HCT116 (cell line): ENCODE data around the gene CERK. TPM values are rescaled to one million over a fixed set of nuclear protein-coding genes. Genes with fewer than 3 reads are reported as not detected.

Source experiments
- ATAC-seq: fragments of 200-7000 bp; cut with Tn5 transposase; 2 replicates; pipeline ENCODE4 v1.9.1; 2020; ENCODE audit warnings: mild to moderate bottlenecking, moderate library complexity
- BruUV-seq: library from RNA; stranded (reverse); fragments of 400-500 nt; replicated peaks from 2 replicates; lab custom pipeline; 2021; lab: Mats Ljungman, UMichigan
- CTCF ChIA-PET: fragments of 300-600 bp; sonication (Branson Sonifier 250); formaldehyde crosslinking; loops from one replicate; lab custom pipeline; 2021; ENCODE audit warnings: antibody characterized with exemption; lab: Charles Lee
- POLR2A ChIA-PET: fragments of 300-600, 350-600 bp; sonication (Branson Sonifier 250); formaldehyde crosslinking; loops from one replicate; lab custom pipeline; 2021; ENCODE audit warnings: antibody characterized with exemption; lab: Charles Lee
- RAD21 ChIA-PET, 2 experiments: fragments of 300-600 bp; sonication (Branson Sonifier 250); formaldehyde crosslinking; loops; one replicate each; lab custom pipeline; 2023; ENCODE audit warnings: low total read pairs in 2 of 2; ENCODE audit not compliant: uncharacterized antibody in 2 of 2, unreplicated experiment in 2 of 2, low non-redundant PET in 1 of 2; lab: Charles Lee
- DNase-seq: peaks from one replicate; pipeline ENCODE4 v3.0.0-alpha.2; 2010; ENCODE audit warnings: low read depth, low spot score
- H2AFZ ChIP-seq: fragments of 200-600 bp; shearing (Covaris generic), sonication (generic); 2 replicates; pipeline ENCODE4 v1.6.1; 2017; ENCODE audit warnings: low read depth, mixed run types, mixed read lengths, antibody characterized with exemption, low read length; ENCODE audit not compliant: poor library complexity, severe bottlenecking
- H3K27ac ChIP-seq: 2 replicates; pipeline ENCODE4 v1.5.1; 2012; ENCODE audit warnings: low read depth, low read length
- H3K27me3 ChIP-seq: fragments of 200-600 bp; sonication (generic); 2 replicates; pipeline ENCODE4 v1.6.1; 2016; ENCODE audit warnings: mixed run types, low read length, mixed read lengths; ENCODE audit not compliant: insufficient read depth
- H3K36me3 ChIP-seq, 2 experiments: fragments of 200-500 bp in 1 of 2; fragments of 200-600 bp in 1 of 2; sonication (Bioruptor generic) in 1 of 2; sonication (generic) in 1 of 2; 2 replicates each; pipeline versions ENCODE4 v1.5.1 to v1.6.1; 2014 to 2016; ENCODE audit warnings: low read length in 2 of 2, inconsistent platforms in 1 of 2, mixed read lengths in 1 of 2, mixed run types in 1 of 2; ENCODE audit not compliant: insufficient read depth in 2 of 2, control insufficient read depth in 1 of 2
- H3K4me1 ChIP-seq, 2 experiments: fragments of 200-600 bp in 1 of 2; sonication (generic) in 1 of 2; 2 replicates each; pipeline versions ENCODE4 v1.5.1 to v1.6.1; 2012 to 2017; ENCODE audit warnings: low read length in 2 of 2, inconsistent platforms in 1 of 2, mild to moderate bottlenecking in 1 of 2, mixed read lengths in 1 of 2, mixed run types in 1 of 2, moderate library complexity in 1 of 2; ENCODE audit not compliant: insufficient read depth in 2 of 2, control insufficient read depth in 1 of 2
- H3K4me2 ChIP-seq: fragments of 200-600 bp; sonication (generic); 2 replicates; pipeline ENCODE4 v1.6.1; 2017; ENCODE audit warnings: mixed run types, low read length, mixed read lengths
- H3K4me3 ChIP-seq, 2 experiments: fragments of 200-600 bp in 1 of 2; sonication (generic) in 1 of 2; replicated peaks in 1 of 2; 2 replicates each; pipeline ENCODE4 v1.5.1; 2011 to 2016; ENCODE audit warnings: low read length in 2 of 2, control low read depth in 1 of 2, low read depth in 1 of 2, mild to moderate bottlenecking in 1 of 2, mixed read lengths in 1 of 2, mixed run types in 1 of 2
- H3K79me2 ChIP-seq: fragments of 200-600 bp; sonication (generic); 2 replicates; pipeline ENCODE4 v1.6.1; 2017; ENCODE audit warnings: mild to moderate bottlenecking, mixed run types, low read length, moderate library complexity, mixed read lengths; ENCODE audit not compliant: insufficient read depth
- H3K9ac ChIP-seq: fragments of 200-600 bp; sonication (generic); 2 replicates; pipeline ENCODE4 v1.6.1; 2016; ENCODE audit warnings: low read length, mixed read lengths
- H3K9me2 ChIP-seq: fragments of 200-600 bp; sonication (generic), shearing (Covaris generic); 2 replicates; pipeline ENCODE4 v1.6.1; 2017; ENCODE audit warnings: mixed run types, mild to moderate bottlenecking, moderate library complexity; ENCODE audit not compliant: insufficient read depth
- H3K9me3 ChIP-seq, 2 experiments: fragments of 200-500 bp in 1 of 2; fragments of 200-600 bp in 1 of 2; sonication (Bioruptor generic) in 1 of 2; sonication (generic) in 1 of 2; 2 replicates each; pipeline ENCODE4 v1.6.1; 2014 to 2017; ENCODE audit warnings: low read length in 2 of 2, mixed read lengths in 2 of 2, inconsistent platforms in 1 of 2, low read depth in 1 of 2, mild to moderate bottlenecking in 1 of 2, mixed run types in 1 of 2, moderate library complexity in 1 of 2; ENCODE audit not compliant: control insufficient read depth in 1 of 2, insufficient read depth in 1 of 2
- H4K20me1 ChIP-seq: fragments of 200-600 bp; sonication (generic), shearing (Covaris generic); 2 replicates; pipeline ENCODE4 v1.6.1; 2017; ENCODE audit warnings: mixed run types, mild to moderate bottlenecking, moderate library complexity; ENCODE audit not compliant: insufficient read depth
- ATF3 ChIP-seq: IDR thresholded peaks from 2 replicates; pipeline ENCODE4 v1.6.1; 2012
- CTCF ChIP-seq, 3 experiments: fragments of 200-600 bp in 1 of 3; sonication (generic) in 1 of 3; IDR thresholded peaks in 2 of 3; conservative IDR thresholded peaks in 1 of 3; 2 replicates each; pipeline ENCODE4 v1.5.1; 2012 to 2017; ENCODE audit warnings: low read depth in 2 of 3, low read length in 2 of 3, antibody characterized with exemption in 1 of 3, borderline replicate concordance in 1 of 3, control low read depth in 1 of 3, mild to moderate bottlenecking in 1 of 3, mixed read lengths in 1 of 3, mixed run types in 1 of 3, moderate library complexity in 1 of 3; ENCODE audit not compliant: insufficient read depth in 1 of 3
- ELF1 ChIP-seq: IDR thresholded peaks from 2 replicates; pipeline ENCODE4 v1.6.1; 2012; ENCODE audit warnings: low read depth, borderline replicate concordance
- EZH2phosphoT487 ChIP-seq: fragments of 200-600 bp; IDR thresholded peaks from 2 replicates; pipeline ENCODE4 v1.6.1; 2018; ENCODE audit warnings: antibody characterized with exemption, borderline replicate concordance
- FOSL1 ChIP-seq: IDR thresholded peaks from 2 replicates; pipeline ENCODE4 v1.6.1; 2012; ENCODE audit warnings: low read depth
- MAX ChIP-seq: IDR thresholded peaks from 2 replicates; pipeline ENCODE4 v1.6.1; 2012
- POLR2A ChIP-seq: IDR thresholded peaks from 2 replicates; pipeline ENCODE4 v1.7.0; 2011; ENCODE audit warnings: borderline replicate concordance; ENCODE audit not compliant: insufficient read depth, insufficient read length; ENCODE audit errors: extremely low read depth
- POLR2AphosphoS5 ChIP-seq: IDR thresholded peaks from 2 replicates; pipeline ENCODE4 v1.6.1; 2011; ENCODE audit warnings: mild to moderate bottlenecking, low read depth, low read length, moderate library complexity
- REST ChIP-seq: IDR thresholded peaks from 2 replicates; pipeline ENCODE4 v1.6.1; 2012; ENCODE audit warnings: low read depth
- SIN3A ChIP-seq: IDR thresholded peaks from 2 replicates; pipeline ENCODE4 v1.6.1; 2012; ENCODE audit warnings: low read depth
- TCF7L2 ChIP-seq: IDR thresholded peaks from 2 replicates; pipeline ENCODE4 v1.7.0; 2011; ENCODE audit warnings: borderline replicate concordance, inconsistent platforms; ENCODE audit not compliant: insufficient read depth, insufficient read length; ENCODE audit errors: extremely low read depth
- YY1 ChIP-seq: IDR thresholded peaks from 2 replicates; pipeline ENCODE4 v1.6.1; 2011; ENCODE audit warnings: low read length, low read depth, moderate library complexity, mild to moderate bottlenecking; ENCODE audit not compliant: insufficient replicate concordance; ENCODE audit errors: extremely low read depth
- ZNF274 ChIP-seq: fragments of 200-500 bp; sonication (Bioruptor generic); IDR thresholded peaks from 2 replicates; pipeline ENCODE4 v1.6.1; 2014; ENCODE audit warnings: mild to moderate bottlenecking, low read depth, low read length, inconsistent platforms
- intact Hi-C: fragments of 100-400 bp; cut with micrococcal nuclease; formaldehyde crosslinking; loops from 2 replicates; pipeline ENCODE4 v1.10.0; 2022
- total RNA-seq: library from RNA; stranded (reverse); gene quantifications from one replicate; pipeline ENCODE4 v1.2.1, GENCODE V29; 2021; ENCODE audit not compliant: unreplicated experiment

CERK gene
- total RNA-seq, 1 experiment from 2014 or later, result 35.0 TPM

- TF ChIP-seq REST (no peak), CTCF (IDR thresholded peaks at IDR 0.05 in 2 of 3, conservative IDR thresholded peaks at IDR 0.05 in 1 of 3; ENCODE audit: borderline replicate concordance in 1 of 3, insufficient read depth in 1 of 3, low read depth in 2 of 3, low read length in 2 of 3) (no peak)
- TF ChIP-seq, all 23 proteins: peak for 0
Measured at GRCh38 chr22:46708766-46709330, 29.2 kb downstream of the CERK start (continued).

GRCh38 chr22:46707827-46708570, 30.1 kb downstream of the CERK start:
- Histone ChIP-seq H3K9me3 (no peaks in the 10 kb centered on the region), H4K20me1 (no peaks in the 10 kb centered on the region), H3K4me1 (no peaks in the 10 kb centered on the region), H3K27me3 (no peaks in the 10 kb centered on the region), H3K9ac (no peak overlapping the region), H2AFZ (no peak overlapping the region), H3K4me2 (no peak overlapping the region), H3K9me2 (no peaks in the 10 kb centered on the region), H3K27ac (no peak overlapping the region), H3K36me3 (peaks cover 16 to 35% of the 10 kb centered on the region in 2 experiments), H3K79me2 (no peaks in the 10 kb centered on the region), H3K4me3 (no peak overlapping the region)
- ATAC-seq (no peak), DNase-seq (no peak)
- BruUV-seq, result no TSS peak
- POLR2A ChIA-PET, result no interaction called here
- RAD21 ChIA-PET, result no interaction called here
- CTCF ChIA-PET, result no interaction called here
- intact Hi-C loops, result no loop called here
- TF ChIP-seq YY1 (no peak), POLR2A (no peak), MAX (no peak), SIN3A (no peak), REST (no peak), POLR2AphosphoS5 (no peak), FOSL1 (no peak), ATF3 (no peak), ELF1 (no peak), TCF7L2 (no peak), EZH2phosphoT487 (no peak), ZNF274 (no peak)
